H7 (cell line): Measurements from ENCODE around the gene HIVEP3. TPM values are rescaled to one million over a fixed set of nuclear protein-coding genes. Genes with fewer than 3 reads are reported as not detected.
"Not testable (repeated sequence)": the region's sequence is repeated elsewhere in the genome, so short reads cannot be mapped to it uniquely, and the experiment has no call there.

Experiments
- DNase-seq: peaks from one replicate; pipeline ENCODE4 v3.0.0; 2012
- H3K27me3 ChIP-seq: 2 replicates; pipeline ENCODE4 v1.6.0; 2011; ENCODE audit warnings: mild to moderate bottlenecking, low read length; ENCODE audit not compliant: control insufficient read depth, insufficient read depth
- H3K36me3 ChIP-seq: replicated peaks from 2 replicates; pipeline ENCODE4 v1.5.1; 2011; ENCODE audit warnings: low read length; ENCODE audit not compliant: control insufficient read depth, insufficient read depth
- H3K4me3 ChIP-seq: 2 replicates; pipeline ENCODE4 v1.5.1; 2011; ENCODE audit warnings: low read depth, mild to moderate bottlenecking, control low read depth, low read length, moderate library complexity; ENCODE audit not compliant: insufficient read depth
- total RNA-seq: library from RNA; depleted of rRNA; stranded (reverse); fragments of >200 nt; shearing (Covaris generic); gene quantifications from 2 replicates; pipeline ENCODE4 v1.2.3, GENCODE V29; 2014

Gene HIVEP3
- total RNA-seq, 1 experiment from 2014 or later = 1.8 TPM

DNA sequence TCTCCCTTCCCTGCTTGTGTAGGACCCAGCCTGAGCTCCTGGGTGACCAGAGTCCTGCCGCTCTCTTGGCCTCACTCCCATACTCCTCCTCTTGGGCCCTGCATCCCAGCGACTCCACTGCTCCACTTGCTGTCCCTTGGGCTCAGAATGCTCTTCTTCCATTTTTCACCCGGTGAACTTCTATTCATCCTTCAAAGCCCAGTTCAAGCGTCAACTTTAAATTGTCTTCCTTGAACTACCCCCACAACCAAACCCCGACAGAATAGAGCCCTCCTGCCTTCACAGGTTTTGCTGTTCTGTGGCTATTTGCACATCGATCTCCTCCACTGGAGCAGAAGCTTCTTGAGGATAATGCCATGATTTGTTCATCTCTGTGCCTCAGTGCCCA is 218.9 kb downstream of the HIVEP3 start:
- DNase-seq = no peak
- Histone ChIP-seq H3K36me3 (no peaks in the 10 kb centered on the region), H3K27me3 (no peaks in the 10 kb centered on the region), H3K4me3 (no peak overlapping the region)

DNA sequence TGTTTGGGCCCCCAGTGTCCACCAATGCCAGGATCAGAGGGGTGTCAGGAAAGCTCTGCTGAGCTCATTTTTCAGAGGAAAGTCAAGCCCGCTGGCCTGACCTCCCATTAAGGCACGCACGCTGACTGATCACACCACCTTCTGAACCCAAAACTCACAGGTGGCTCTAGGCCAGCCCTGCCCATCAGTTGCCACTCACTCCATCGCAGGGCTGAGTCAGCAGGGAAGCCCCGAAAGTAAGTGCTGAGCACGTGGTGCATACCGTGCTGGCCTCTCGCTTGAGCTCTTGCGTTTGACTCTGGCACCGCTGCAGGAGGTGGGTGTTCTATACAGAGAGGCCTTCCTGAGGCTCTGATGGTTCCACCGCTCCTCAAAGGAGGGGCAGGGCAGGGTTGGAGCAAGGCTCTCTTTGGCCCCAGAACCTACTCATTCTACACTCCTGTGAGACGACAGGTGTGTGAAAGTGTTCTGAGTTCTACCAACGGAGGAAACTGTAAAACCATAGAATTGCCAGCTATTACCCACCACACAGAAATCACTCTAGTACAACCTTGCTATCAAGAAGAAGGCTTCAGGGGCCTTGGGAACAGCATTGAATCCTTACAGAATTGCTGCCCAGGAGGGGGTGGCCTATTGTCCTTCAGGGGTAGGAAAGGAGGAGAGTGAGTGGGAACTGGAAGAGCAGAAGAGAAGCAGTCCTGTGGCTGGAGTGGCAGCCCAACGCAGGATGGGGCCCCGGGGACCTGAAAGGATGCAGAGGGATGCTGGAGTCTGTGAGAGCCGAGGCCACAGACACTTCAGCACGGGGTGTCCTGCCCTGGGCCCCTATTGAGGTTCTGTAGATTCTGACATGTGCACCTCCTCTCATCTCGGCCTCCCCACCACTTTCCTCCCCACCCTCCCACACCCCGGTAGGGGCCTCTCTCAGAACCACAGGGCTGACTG is 219.5 kb downstream of the HIVEP3 start:
- Histone ChIP-seq H3K4me3 (no peak overlapping the region), H3K36me3 (no peaks in the 10 kb centered on the region), H3K27me3 (no peaks in the 10 kb centered on the region)
- DNase-seq = no peak

DNA sequence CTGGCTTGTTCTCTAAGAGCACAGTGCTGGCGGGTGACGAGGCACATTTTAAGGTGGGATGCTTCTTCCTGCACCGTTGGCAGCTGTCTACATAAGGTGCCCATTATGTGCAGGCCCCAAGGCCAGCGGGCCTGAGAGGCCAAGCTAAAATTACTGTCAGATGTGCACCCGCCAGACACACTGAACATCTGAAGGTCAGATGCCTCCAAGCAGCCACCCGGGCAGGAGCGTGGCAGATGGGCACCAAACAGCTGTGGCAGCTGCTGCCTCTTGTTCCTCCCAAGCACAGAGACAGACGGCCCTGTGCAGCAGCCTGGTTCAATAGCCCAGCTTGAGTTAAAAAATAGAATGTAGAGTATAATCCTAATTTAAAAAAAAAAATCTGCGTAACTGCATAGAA is 222.3 kb downstream of the HIVEP3 start:
- no peak for DNase-seq
- Histone ChIP-seq H3K36me3 (no peaks in the 10 kb centered on the region), H3K27me3 (no peaks in the 10 kb centered on the region), H3K4me3 (no peak overlapping the region)

DNA sequence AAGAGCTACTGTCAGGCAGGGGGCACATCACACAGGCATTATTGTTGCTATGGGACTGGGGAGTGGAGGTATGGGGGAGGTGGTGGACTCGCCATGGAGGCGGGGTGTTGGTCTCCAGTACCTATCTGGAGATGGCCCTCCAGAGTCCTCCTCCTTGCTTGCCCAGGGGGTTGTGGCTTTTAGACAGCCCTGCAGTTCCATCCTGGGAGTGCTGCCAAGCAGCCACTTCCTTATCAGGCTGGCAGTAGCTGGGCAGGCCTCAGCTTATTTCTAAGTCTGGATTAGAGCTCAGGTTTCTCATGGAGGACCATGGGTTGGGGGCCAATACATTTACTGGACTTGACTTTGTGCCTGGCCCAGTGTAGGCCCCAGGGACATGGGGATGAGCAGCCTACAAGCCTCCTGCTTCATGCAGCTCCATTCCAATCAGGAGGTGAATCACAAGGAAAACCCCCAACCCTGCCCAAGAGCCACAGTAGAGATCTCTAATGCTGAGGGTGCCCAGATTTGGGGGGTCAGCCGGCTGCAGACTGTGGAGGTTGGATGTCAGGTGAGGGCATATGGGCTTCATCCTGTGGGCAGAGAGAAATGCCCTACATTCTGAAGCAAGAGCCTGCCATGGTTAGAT is 223.5 kb downstream of the HIVEP3 start:
- H3K27me3 ChIP-seq = no peaks in the 10 kb centered on the region
- H3K4me3 ChIP-seq = no peak overlapping the region
- no peak for DNase-seq
- no peaks in the 10 kb centered on the region for H3K36me3 ChIP-seq

DNA sequence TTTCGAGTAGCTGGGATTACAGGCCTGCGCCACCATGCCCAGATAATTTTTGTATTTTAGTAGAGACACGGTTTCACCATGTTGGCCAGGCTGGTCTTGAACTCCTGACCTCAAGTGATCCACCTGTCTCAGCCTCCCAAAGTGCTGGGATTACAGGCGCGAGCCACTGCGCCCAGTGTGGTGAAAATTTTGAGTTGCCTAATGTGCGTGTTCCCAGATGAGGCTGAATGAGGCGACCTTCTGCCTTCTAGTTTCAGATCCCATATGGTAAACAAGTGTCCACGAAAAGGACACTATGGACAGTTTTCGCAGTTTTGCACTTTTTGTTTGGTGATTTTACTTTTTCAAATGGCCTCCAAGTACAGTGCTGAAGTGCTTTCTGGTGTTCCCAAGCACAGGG is 226.8 kb downstream of the HIVEP3 start:
- not testable (repeated sequence) for H3K36me3 ChIP-seq, DNase-seq, H3K27me3 ChIP-seq, H3K4me3 ChIP-seq

DNA sequence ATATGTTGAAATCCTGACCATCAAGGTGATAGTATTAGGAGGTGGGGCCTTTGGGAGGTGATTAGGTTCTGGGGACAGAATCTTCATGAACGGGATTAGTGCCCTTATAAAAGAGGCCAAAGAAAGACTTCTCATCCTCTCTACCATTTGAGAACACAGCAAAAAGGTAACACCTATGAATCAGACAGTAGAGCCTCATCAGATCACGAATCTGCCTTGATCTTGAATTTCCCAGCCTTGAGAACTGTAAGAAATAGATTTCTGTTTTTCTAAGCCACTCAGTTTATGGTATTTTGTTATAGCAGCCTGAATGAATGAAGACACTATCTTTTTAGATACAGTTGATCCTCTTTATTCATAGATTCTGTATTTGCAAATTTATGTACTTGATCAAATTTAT is 227.3 kb downstream of the HIVEP3 start:
- DNase-seq = no peak
- H3K4me3 ChIP-seq = no peak overlapping the region
- H3K27me3 ChIP-seq = no peaks in the 10 kb centered on the region
- no peaks in the 10 kb centered on the region for H3K36me3 ChIP-seq

DNA sequence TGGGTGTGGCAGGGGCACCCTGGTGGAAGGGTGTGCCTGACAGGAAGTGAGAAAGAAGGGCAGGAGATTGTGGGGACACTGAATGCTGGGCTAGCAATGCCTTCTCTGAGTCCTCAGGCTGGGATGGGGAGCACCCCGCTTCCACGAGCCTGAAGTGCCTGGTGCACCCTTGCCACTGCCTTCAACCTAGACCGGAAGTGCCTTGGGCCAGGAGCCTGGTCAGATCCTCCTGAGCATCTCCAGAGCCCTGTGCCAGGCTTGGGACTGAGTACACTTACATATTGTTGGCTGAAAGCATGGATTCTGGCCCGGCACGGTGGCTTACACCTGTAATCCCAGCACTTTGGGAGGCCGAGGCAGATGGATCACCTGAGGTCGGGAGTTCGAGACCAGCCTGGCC is 228.4 kb downstream of the HIVEP3 start:
- Histone ChIP-seq H3K36me3 (no peaks in the 10 kb centered on the region), H3K27me3 (no peaks in the 10 kb centered on the region), H3K4me3 (no peak overlapping the region)
- no peak for DNase-seq

DNA sequence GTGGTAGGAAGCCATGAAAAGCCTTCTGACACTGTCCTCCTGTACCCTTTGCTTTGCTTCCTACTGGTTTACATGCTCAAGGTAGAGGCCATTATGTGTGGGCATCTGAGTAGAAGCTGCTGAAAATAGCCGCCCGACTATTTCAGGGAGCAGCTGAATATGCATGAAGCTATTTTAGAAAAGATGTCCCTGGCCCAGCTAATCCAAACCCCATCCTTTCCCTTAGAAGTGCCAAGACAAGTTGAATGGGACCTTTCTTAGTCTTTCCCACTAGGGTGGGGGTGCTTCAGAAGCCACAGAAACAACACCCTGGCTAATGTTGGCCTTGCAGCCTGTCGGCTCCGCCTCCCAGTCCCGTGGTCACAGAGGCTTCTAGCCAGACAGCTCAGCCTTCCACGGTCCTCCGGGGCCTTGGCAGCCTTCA is 229.2 kb downstream of the HIVEP3 start:
- Histone ChIP-seq H3K4me3 (no peak overlapping the region), H3K36me3 (no peaks in the 10 kb centered on the region), H3K27me3 (no peaks in the 10 kb centered on the region)
- no peak for DNase-seq

DNA sequence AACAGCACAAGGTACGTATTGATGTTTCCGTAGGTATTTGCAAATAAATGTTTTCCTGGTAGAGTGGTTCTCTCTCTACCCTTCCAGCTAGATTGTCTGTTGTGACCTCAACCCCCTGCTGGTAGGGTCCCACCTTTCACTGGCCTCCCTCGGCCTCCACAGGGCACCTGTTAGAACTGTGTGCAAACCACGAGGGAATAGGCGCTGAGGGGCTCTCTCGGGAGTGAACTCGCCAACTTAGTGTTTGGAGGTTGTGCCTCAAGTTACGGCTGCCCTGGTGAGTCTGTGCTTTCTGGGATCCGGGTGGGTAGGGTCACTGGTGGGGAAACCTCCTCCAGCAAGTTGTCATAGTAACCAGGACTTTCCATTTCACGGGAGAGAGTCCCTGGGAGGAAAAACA is 229.6 kb downstream of the HIVEP3 start:
- H3K36me3 ChIP-seq = no peaks in the 10 kb centered on the region
- DNase-seq = no peak
- no peak overlapping the region for H3K4me3 ChIP-seq
- no peaks in the 10 kb centered on the region for H3K27me3 ChIP-seq

DNA sequence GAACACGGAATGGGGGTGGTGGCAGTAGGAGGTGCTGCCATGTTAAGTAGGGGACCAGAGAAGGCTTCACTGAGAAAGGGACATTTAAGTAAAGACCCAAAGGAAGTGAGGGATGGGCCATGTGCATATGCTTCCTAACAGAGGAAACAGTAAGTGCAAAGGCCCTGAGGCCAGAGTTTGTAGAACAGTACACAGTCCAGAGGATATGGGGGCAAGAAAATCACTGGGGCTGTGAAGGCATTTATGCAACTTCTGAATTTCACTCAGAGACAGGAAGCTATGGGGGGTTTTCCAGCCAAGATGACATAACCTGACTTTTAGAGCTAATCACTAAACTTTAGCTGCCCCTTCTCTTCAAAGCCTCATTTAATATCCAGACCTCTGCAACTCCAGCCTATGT is 231.7 kb downstream of the HIVEP3 start:
- no peak overlapping the region for H3K4me3 ChIP-seq
- DNase-seq = no peak

DNA sequence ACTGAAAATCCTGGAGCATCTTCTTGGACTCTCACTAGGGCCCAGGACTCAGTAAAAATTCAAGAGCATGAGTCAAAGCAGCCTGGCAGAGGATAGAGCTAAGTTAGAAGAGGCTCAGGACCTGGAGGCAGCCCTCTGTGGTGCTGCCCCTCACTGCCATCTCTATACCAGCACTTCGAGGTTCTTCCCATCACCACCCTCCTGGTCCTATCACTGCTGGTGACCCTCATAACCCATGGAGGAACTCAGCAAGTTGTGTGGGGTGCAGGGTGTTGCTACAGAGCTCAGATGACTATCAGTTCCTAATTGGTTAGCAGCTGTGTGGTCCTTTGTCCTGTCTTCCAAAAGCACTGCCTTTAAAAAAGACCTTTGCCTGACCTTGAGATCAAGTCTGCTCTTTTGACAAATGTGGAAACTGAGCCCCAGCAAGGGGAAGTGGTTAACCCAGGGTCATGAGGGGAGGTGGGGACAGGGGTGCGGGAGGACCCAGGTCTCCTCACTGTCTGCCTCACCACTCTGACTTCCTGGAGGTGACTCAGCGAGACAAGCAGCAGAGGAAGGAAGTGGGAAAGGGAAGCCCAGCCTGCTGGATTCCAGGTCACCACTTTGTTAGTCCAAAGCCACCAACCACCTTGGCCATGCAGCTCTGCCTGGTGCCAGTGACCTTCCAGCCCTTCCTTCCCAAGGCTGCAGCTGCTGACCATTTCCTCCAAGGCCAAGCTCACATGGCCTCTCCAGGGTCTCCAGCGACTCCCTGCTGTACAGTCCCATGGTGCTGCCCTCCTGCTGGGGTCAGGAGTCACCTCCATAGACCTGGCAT is 234.8 kb downstream of the HIVEP3 start:
- H3K36me3 ChIP-seq = no peaks in the 10 kb centered on the region
- H3K27me3 ChIP-seq = no peaks in the 10 kb centered on the region
- no peak for DNase-seq
- H3K4me3 ChIP-seq = no peak overlapping the region

More for the DNA sequence above, 231.7 kb downstream of the HIVEP3 start:
- no peaks in the 10 kb centered on the region for H3K36me3 ChIP-seq
- no peaks in the 10 kb centered on the region for H3K27me3 ChIP-seq

DNA sequence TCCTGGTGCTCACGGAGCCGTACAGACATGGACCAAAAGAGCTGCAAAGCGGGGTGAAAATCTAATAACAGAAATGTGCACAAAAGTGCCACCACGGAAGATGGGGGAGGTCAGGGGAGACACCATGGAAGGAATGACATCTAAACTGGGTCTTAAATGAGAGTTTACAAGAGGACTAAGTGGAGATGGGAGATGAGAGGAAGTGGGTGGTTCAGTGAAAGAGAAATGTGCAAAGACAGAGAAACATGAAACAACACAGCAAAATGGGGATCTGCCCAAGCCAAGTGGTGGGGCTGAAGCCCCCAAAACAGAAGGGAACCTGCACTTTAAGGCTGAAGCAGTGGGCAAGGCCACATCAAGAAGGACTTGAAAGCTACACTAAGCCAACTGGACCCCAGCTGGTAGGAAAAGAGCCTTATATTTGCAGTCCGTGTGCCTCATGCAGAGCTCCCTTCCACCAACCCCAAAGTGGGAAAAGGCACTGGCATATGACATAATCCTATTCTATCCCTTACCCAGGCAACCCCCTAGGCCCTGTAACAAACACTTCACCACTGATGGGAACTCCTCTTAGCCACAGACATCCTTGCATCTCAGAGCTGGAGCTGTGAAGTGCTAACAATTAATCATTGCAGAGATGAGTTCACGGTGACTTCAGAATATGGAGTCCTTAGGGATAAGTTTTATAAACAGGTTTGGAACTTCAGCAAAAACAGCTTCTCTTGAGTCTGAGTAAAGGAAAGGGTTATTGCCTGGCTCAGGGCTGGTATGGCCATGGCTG is 235.7 kb downstream of the HIVEP3 start:
- no peak overlapping the region for H3K4me3 ChIP-seq
- no peaks in the 10 kb centered on the region for H3K36me3 ChIP-seq
- no peak for DNase-seq
- no peaks in the 10 kb centered on the region for H3K27me3 ChIP-seq

DNA sequence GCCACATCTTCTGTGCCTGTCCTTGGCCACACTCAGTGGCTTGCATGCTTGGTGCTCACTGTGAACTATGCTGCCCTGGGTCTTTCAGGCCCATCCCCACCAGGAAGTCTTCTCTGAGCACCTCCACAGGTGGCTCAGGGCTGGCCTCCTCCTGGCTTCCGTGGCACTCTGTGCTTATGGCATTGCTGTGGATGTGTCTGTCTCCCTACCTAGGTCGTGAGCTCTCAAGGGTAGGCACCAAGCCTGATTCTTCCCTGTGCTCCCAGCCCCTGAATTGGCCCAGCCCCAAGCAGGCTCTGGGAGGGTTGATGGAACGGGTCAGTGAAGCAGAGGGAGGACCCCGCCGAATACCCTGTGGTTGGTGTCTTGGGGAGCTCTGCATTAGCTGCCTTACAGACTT is 236.6 kb downstream of the HIVEP3 start:
- no peaks in the 10 kb centered on the region for H3K27me3 ChIP-seq
- H3K36me3 ChIP-seq = no peaks in the 10 kb centered on the region
- DNase-seq = no peak
- H3K4me3 ChIP-seq = no peak overlapping the region
